ENCODE measurements around the gene ZBTB39. TPM values are rescaled to one million over a fixed set of nuclear protein-coding genes. Genes with fewer than 3 reads are reported as not detected.
"Not testable (repeated sequence)": the region's sequence is repeated elsewhere in the genome, so short reads cannot be mapped to it uniquely, and the experiment has no call there.

ZBTB39 gene
- total RNA-seq, 4 donors from 2014 or later: 6.1 to 8.9 (median 6.7) TPM

DNA sequence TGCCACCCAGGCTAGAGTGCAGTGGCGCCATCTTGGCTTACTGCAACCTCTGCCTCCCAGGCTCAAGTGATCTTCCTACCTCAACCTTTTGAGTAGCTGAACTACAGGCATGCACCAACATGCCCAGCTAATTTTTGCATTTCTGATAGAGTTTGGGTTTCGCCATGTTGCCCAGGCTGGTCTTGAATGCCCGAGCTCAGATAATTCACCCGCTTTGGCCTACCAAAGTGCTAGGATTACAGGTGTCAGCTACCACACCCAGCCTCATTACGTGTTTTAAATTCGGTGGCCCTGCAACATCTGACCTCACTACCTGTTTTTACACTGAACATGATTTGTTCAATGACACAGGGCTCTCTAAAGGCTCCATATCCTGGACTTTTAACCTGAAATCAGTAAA is 26.1 kb downstream of the ZBTB39 start:
- no peak for ATAC-seq
- Histone ChIP-seq H3K9me3 (no peaks in the 10 kb centered on the region), H3K4me3 (no peak overlapping the region), H3K27ac (no peak overlapping the region), H3K4me1 (no peaks in the 10 kb centered on the region), H3K36me3 (no peaks in the 10 kb centered on the region), H3K27me3 (no peaks in the 10 kb centered on the region)
- 97 to 100% methylated on average over 4 to 6 of the region's 6 CpGs for WGBS, 2 donors (ENCODE audit: low coverage in 1 of 2)
- TF ChIP-seq POLR2A (IDR thresholded peaks at IDR 0.05): no peak
- no peak for TF ChIP-seq EP300 (IDR thresholded peaks at IDR 0.05)
- TF ChIP-seq, protein P1, sequence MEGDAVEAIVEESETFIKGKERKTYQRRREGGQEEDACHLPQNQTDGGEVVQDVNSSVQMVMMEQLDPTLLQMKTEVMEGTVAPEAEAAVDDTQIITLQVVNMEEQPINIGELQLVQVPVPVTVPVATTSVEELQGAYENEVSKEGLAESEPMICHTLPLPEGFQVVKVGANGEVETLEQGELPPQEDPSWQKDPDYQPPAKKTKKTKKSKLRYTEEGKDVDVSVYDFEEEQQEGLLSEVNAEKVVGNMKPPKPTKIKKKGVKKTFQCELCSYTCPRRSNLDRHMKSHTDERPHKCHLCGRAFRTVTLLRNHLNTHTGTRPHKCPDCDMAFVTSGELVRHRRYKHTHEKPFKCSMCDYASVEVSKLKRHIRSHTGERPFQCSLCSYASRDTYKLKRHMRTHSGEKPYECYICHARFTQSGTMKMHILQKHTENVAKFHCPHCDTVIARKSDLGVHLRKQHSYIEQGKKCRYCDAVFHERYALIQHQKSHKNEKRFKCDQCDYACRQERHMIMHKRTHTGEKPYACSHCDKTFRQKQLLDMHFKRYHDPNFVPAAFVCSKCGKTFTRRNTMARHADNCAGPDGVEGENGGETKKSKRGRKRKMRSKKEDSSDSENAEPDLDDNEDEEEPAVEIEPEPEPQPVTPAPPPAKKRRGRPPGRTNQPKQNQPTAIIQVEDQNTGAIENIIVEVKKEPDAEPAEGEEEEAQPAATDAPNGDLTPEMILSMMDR (IDR thresholded peaks at IDR 0.05): no peak
- TF ChIP-seq POLR2AphosphoS5 (IDR thresholded peaks at IDR 0.05): no peak

DNA sequence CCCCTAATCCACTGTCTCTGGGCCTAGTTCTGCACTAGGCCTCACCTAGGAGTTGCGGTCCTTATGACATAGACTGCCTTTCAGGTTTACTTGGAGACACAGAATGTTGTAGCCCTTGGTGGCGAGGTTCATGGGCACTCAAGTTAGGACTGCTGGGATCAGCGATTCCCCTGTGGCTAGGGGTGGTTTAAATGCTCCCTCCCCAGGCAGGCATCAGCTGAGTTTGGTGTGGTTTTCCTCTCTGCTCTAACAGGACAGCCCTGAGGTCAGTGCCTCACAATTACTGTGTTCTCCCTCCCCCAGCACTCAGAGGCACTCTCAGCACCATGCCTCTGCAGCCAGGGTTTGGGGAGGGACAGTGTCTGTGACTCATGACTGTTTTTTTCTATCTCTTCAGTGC is 26.7 kb downstream of the ZBTB39 start:
- Histone ChIP-seq H3K27ac (no peak overlapping the region), H3K4me1 (no peaks in the 10 kb centered on the region), H3K36me3 (no peaks in the 10 kb centered on the region), H3K9me3 (no peaks in the 10 kb centered on the region), H3K4me3 (no peak overlapping the region), H3K27me3 (no peaks in the 10 kb centered on the region)
- no peak for ATAC-seq
- TF ChIP-seq POLR2AphosphoS5 (IDR thresholded peaks at IDR 0.05) (no peak), EP300 (IDR thresholded peaks at IDR 0.05) (no peak), POLR2A (IDR thresholded peaks at IDR 0.05) (no peak)
- TF ChIP-seq, protein P1 (IDR thresholded peaks at IDR 0.05): no peak
- WGBS, 2 donors (ENCODE audit: low coverage in 1 of 2): 100% methylated on average over 1 of the region's 3 CpGs; no CpG with 5 or more reads in 1 of the 2 donors

DNA sequence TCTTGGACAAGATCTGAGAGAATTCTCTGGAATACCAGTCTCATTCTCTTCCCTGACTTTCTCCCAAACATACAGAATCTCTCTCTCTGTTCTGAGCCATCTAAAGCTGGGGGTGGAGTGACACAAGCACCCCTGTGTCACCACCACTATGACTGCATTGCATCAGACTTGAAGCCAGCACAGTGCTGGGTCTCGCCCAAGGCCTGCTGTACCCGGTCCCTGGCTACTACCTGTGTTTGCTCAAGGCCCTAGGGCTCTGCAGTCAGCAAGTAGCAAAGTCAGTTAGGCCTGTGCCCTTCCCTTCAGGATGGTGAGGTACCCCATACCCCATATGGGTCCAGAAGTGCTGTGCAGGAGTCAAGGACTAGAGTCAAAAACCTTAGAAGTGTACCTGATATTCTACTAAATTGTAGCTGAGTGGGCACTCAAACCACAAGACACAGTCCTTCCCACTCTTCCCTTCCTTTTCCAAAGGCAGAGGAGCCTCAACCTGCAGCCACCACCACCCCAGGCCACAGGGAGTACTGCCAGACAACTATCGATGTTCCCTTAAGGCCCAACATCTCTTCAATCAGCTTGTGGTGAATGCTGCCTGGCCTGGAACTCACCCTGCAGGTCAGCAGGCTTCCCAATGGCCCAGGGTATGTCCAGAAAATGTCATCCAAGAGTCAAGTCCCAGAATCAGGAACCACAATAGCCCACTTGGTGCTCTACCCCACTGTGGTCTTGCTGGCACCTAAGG is 27.8 kb downstream of the ZBTB39 start:
- Histone ChIP-seq H3K4me3 (no peak overlapping the region), H3K27ac (no peak overlapping the region), H3K27me3 (no peaks in the 10 kb centered on the region), H3K4me1 (no peaks in the 10 kb centered on the region), H3K9me3 (no peaks in the 10 kb centered on the region), H3K36me3 (no peaks in the 10 kb centered on the region)
- no peak for TF ChIP-seq EP300 (IDR thresholded peaks at IDR 0.05)
- TF ChIP-seq POLR2AphosphoS5 (IDR thresholded peaks at IDR 0.05): no peak
- no peak for TF ChIP-seq POLR2A (IDR thresholded peaks at IDR 0.05)
- TF ChIP-seq, protein P1 (IDR thresholded peaks at IDR 0.05): no peak
- ATAC-seq: no peak
- WGBS, 2 donors (ENCODE audit: low coverage in 1 of 2): no CpG with 5 or more reads among the region's 3 CpGs

DNA sequence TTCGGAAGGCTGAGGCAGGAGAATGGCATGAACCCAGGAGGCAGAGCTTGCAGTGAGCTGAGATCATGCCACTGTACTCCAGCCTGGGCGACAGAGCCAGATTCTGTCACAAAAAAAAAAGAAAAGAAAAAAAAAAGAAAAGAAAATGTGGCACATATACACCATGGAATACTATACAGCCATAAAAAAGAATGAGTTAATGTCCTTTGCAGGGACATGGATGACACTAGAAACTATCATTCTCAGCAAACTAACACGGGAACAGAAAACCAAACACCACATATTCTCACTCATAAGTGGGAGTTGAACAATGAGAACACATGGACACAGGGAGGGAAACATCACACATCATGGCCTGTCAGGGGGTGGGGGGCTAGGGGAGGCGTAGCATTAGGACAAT is 29.0 kb downstream of the ZBTB39 start:
- not testable (repeated sequence) for ATAC-seq, H3K36me3 ChIP-seq, H3K27ac ChIP-seq, H3K27me3 ChIP-seq, H3K9me3 ChIP-seq, H3K4me1 ChIP-seq, H3K4me3 ChIP-seq
- 58 to 80% methylated on average over 2 to 3 of the region's 4 CpGs for WGBS, 2 donors (ENCODE audit: low coverage in 1 of 2)

DNA sequence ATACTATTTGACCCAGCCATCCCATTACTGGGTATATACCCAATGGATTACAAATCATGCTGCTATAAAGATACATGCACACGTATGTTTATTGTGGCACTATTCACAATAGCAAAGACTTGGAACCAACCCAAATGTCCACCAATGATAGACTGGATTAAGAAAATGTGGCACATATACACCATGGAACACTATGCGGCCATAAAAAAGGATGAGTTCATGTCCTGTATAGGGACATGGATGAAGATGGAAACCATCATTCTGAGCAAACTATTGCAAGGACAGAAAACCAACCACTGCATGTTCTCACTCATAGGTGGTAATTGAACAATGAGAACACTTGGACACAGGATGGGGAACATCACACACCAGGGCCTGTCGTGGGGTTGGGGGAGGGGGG is 32.1 kb downstream of the ZBTB39 start:
- not testable (repeated sequence) for ATAC-seq, H3K27me3 ChIP-seq, H3K36me3 ChIP-seq, H3K9me3 ChIP-seq, H3K4me1 ChIP-seq, H3K27ac ChIP-seq, H3K4me3 ChIP-seq
- 64 to 81% methylated on average over 2 to 3 of the region's 3 CpGs for WGBS, 2 donors (ENCODE audit: low coverage in 1 of 2)

DNA sequence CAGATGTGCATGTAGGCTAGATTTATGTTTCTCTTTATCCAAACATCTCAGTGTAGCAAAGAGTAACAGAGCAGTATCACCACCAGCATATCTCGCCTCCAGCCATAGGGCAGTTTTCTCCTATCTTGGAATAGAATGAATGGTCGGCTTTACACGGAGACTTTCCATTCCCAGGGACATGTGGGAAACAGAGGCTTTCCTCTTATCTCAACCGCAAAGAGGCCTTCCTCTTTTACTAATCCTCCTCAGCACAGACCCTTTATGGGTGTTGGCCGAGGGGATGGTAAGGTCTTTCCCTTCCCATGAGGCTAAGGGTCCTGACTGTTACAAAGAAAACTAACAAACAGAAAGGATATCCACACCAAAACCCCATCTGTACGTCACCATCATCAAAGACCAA is 37.4 kb downstream of the ZBTB39 start:
- H3K4me3 ChIP-seq, H3K36me3 ChIP-seq, H3K27ac ChIP-seq, ATAC-seq, H3K9me3 ChIP-seq, H3K4me1 ChIP-seq, H3K27me3 ChIP-seq: not testable (repeated sequence)
- 55 to 83% methylated on average over 2 to 5 of the region's 6 CpGs for WGBS, 2 donors (ENCODE audit: low coverage in 1 of 2)

DNA sequence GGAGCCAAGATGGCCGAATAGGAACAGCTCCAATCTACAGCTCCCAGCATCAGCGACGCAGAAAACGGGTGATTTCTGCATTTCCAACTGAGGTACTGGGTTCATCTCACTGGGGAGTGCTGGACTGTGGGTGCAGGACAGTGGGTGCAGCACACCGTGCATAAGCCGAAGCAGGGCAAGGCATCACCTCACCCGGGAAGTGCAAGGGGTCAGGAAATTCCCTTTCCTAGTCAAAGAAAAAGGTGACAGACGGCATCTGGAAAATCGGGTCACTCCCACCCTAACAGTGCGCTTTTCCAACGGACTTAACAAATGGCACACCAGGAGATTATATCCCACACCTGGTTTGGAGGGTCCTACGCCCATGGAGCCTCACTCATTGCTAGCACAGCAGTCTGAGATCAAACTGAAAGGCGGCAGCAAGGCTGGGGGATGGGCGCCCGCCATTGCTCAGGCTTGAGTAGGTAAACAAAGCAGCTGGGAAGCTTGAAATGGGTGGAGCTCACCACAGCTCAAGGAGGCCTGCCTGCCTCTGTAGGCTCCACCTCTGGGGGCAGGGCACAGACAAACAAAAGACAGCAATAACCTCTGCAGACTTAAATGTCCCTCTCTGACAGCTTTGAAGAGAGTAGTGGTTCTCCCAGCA is 40.2 kb downstream of the ZBTB39 start:
- H3K9me3 ChIP-seq, H3K27ac ChIP-seq, H3K27me3 ChIP-seq, ATAC-seq, H3K36me3 ChIP-seq, H3K4me1 ChIP-seq, H3K4me3 ChIP-seq: not testable (repeated sequence)
- whole genome bisulfite sequencing, 2 donors (ENCODE audit: low coverage in 1 of 2): 87 to 89% methylated on average over 8 to 9 of the region's 15 CpGs

DNA sequence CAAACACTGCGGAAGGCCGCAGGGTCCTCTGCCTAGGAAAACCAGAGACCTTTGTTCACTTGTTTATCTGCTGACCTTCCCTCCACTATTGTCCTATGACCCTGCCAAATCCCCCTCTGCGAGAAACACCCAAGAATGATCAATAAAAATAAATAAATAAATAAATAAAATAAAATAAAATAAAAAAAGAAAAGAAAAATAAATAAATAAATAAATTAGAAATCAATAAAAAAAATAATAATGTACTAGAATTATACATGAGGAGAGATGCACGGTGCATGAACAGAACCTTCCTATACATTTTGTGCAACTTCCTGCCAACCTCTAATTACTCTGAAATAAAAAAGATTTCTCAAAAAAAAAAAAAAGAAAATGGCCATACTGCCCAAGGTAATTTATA is 41.2 kb downstream of the ZBTB39 start:
- H3K9me3 ChIP-seq, H3K27ac ChIP-seq, H3K36me3 ChIP-seq, H3K4me1 ChIP-seq, H3K4me3 ChIP-seq, ATAC-seq, H3K27me3 ChIP-seq: not testable (repeated sequence)
- 57 to 75% methylated on average over 1 of the region's 4 CpGs for WGBS, 2 donors (ENCODE audit: low coverage in 1 of 2)

DNA sequence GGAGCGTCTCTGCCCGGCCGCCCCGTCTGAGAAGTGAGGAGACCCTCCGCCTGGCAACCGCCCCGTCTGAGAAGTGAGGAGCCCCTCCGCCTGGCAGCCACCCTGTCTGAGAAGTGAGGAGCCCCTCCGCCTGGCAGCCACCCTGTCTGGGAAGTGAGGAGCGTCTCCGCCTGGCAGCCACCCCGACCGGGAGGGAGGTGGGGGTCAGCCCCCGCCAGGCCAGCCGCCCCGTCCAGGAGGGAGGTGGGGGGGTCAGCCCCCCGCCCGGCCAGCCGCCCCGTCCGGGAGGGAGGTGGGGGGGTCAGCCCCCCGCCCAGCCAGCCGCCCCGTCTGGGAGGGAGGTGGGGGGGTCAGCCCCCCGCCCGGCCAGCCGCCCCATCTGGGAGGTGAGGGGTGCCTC is 42.8 kb downstream of the ZBTB39 start:
- not testable (repeated sequence) for H3K27me3 ChIP-seq, H3K36me3 ChIP-seq, ATAC-seq, H3K27ac ChIP-seq, H3K4me1 ChIP-seq, H3K4me3 ChIP-seq
- H3K9me3 ChIP-seq: peaks cover 0 to 19% (median 0%) of the 10 kb centered on the region in 3 donors
- no CpG with 5 or more reads among the region's 27 CpGs for WGBS, 2 donors (ENCODE audit: low coverage in 1 of 2)

DNA sequence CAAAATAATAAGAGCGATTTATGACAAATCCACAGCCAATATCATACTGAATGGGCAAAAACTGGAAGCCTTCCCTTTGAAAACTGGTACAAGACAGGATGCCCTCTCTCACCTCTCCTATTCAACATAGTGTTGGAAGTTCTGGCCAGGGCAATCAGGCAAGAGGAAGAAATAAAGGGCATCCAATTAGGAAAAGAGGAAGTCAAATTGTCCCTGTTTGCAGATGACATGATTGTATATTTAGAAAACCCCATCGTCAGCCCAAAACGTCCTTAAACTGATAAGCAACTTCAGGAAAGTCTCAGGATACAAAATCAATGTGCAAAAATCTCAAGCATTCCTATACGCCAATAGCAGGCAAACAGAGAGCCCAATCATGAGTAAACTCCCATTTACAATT is 44.1 kb downstream of the ZBTB39 start:
- ATAC-seq: not testable (repeated sequence)

More for the DNA sequence above, 44.1 kb downstream of the ZBTB39 start:
- H3K27me3 ChIP-seq, H3K27ac ChIP-seq, H3K4me3 ChIP-seq, H3K36me3 ChIP-seq, H3K4me1 ChIP-seq: not testable (repeated sequence)
- WGBS, 2 donors (ENCODE audit: low coverage in 1 of 2): 64 to 66% methylated on average over 3 to 4 of the region's 4 CpGs
- peaks cover 0 to 28% (median 0%) of the 10 kb centered on the region in 3 donors for H3K9me3 ChIP-seq

All from gastroesophageal sphincter (tissue), 4 donors.